GM19238 (cell line): ENCODE data around the gene ZDHHC13.

Source experiments
- DNase-seq: peaks from one replicate; pipeline ENCODE4 v3.0.0; 2011; ENCODE audit warnings: low spot score; ENCODE audit not compliant: insufficient read length

The ZDHHC13 gene

DNA sequence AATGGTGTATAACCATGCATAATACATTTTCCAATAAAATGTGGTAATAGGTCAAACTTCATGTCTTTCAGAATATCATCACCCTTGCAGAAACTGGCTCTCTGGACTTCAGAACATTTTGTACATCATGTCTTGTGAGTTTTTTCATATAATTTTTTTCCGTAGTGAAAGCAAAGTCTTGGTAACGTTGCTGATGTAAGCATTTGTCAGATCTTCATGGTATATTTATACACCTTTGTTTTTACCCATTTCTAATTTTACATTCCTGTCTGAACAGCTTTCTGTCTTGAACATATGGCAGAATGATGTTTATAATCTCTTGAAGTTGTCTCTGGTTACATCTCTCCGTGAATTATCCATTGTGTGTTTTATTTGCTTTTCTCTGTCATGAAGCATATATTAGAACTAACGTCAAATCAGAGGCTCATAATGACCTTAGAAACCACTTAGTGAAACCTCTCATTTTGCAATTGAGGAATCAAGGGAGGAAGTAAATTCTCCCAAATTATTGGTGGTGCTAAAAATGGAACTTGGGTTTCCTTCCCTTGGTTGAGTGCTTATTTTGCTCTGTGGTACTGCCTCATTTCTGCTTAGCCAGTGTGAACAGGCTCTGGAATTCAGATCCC, 47.4 kb downstream of the ZDHHC13 start:
- no peak for DNase-seq

DNA sequence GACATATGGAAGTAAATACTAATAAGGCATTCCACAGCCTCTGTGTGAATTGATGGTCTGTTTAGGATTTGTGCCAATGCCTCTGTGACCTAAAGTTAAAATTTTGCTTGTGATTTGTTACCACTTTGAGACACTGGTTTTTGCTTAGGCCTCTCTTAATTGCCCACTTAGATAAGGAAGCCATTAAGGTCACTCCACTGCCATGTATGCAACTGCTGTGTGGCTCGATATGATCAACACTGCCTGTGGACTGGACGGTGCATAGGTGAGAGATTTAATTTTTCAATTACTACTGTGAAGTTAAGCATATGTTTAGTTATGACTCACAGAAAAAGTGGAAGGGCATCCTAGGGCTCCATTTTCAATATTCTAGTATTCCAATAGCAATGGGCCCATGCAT, 47.9 kb downstream of the ZDHHC13 start:
- DNase-seq: no peak

DNA sequence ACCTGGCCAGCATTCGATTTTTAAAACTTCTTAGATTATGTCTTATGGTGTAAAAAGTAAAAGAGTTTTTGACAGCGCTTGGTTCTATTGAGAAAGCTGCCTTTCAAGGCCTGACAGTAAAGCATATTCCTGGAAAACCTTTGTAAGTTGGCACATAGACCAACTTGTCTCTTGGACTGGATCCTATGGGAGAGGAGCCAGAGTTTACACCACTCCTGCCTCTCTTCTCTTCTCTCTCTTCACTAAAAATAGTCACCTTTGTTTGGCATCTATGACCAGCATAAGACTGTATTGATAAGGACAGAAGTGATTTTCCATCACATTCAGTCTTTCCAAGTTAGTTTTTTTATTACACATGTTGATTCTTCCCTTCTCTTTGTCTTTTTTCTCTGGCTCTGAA, 51.1 kb downstream of the ZDHHC13 start:
- no peak for DNase-seq

DNA sequence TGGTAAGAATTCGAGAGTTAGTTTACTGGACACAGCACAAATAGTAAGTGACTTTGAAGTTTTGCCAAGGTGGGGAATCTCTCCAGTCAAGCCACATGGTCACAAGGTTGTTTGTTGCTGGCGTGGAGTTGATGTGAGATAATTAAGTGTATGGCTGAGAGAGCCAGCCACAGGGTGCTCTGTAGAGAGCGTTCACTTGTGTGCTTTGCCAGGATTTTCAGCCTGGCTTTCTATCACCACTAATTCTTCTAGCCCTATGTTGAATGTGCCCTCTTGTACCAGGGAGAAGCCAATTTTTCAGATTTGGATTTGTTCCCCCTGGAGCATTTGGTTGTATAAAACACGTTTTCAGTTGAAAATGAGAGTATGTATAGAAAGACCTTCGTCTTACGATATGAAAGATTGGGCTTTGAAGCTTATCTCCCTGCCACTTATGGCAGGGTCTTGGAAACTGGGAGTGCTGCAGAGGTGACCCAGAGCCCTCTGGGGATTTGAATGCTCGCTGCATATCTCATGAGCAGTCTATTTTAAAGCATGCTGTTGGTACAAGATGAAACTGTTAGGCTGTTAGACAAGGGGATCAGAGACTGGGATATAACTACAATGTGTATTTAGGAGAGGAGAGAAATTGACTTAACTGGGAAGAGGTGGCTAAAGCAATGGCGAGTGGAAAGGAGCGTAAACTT, 56.2 kb downstream of the ZDHHC13 start:
- no peak for DNase-seq

GRCh38 chr11:19173964-19174638, 57.1 kb downstream of the ZDHHC13 start:
- no peak for DNase-seq

GRCh38 chr11:19176629-19177186, 59.7 kb downstream of the ZDHHC13 start:
- no peak for DNase-seq

- DNase-seq: no peak
These were observed 64.7 kb downstream of the ZDHHC13 start for GRCh38 chr11:19181531-19182261.

DNA sequence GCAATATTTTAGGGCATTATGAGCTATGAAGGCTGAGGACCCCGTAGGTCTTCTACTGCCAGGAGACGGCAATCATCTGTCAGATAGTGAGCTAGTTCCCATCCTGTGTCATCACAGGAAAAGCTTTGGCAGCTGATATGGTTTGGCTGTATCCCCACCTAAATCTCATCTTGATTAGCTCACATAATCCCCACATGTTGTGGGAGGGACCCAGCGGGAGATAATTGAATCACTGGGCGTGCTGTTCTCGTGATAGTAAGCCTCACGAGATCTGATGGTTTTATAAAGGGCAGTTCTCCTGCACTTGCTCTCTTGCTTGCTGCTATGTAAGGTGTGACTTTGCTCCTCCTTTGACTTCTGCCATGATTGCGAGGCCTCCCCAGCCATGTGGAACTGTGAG, 66.7 kb downstream of the ZDHHC13 start:
- DNase-seq: no peak

DNA sequence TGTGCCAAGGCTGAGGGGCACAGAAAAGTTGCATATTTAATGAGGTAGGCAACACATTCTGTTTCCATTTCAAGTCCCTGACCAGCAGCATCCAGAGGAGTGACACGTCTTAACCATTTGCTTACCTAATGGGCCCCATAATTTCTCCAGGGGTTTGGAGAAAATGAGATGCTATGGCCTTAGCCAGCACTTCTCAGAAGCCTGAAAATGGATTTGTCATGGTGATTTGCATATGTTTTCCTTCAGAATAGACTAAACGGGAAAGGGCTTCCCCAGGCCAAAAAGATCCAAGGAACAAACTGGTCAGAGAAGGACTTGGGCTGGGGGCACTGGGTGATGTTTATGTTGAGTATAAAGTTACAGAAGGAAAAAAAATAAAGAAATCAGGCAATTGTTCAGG, 68.1 kb downstream of the ZDHHC13 start:
- no peak for DNase-seq

- DNase-seq: no peak
These were observed 68.6 kb downstream of the ZDHHC13 start for GRCh38 chr11:19185516-19186052.

- DNase-seq: no peak
These were observed 70.3 kb downstream of the ZDHHC13 start for GRCh38 chr11:19187114-19187832.

DNA sequence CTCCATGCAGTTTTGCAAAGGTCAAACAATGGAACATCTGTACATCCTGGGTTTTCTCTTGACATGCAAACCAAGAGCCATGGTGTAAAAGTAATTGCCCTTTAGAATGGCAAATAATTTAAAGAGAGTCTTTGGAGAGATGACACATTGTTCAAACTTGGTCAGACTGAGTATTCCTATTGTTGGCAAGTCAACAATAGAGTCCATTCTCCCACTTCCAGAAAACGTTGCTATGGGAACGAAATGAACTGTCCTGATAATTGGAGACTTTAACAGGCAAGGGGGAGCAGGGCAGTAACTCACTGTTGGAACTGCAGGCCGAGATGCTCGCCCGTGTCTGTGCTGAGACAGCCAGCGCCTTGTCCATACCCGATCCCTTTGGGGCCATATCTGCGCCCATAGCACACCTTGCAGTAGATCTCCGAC, 70.9 kb downstream of the ZDHHC13 start:
- no peak for DNase-seq

GRCh38 chr11:19191530-19192169, 74.7 kb downstream of the ZDHHC13 start:
- no peak for DNase-seq

DNA sequence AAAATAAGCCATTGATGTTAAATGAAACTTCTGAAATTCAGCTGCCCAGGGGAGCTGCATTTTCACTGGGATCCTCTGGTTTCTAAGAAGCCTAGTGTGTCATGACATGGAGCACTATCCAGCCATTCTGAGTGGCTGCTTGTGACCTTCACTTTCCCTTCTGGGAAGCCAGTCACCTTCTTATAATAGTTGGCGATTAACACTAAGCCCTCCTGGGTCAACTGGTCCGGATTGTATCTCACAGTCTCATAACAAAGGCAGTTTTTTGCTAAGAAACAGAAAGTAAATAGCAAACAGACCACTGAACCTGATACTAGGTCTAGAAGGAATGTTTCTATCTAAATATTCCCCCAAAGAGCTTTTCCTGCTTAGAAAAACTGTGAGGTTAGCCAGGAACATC, 76.9 kb downstream of the ZDHHC13 start:
- DNase-seq: no peak

DNA sequence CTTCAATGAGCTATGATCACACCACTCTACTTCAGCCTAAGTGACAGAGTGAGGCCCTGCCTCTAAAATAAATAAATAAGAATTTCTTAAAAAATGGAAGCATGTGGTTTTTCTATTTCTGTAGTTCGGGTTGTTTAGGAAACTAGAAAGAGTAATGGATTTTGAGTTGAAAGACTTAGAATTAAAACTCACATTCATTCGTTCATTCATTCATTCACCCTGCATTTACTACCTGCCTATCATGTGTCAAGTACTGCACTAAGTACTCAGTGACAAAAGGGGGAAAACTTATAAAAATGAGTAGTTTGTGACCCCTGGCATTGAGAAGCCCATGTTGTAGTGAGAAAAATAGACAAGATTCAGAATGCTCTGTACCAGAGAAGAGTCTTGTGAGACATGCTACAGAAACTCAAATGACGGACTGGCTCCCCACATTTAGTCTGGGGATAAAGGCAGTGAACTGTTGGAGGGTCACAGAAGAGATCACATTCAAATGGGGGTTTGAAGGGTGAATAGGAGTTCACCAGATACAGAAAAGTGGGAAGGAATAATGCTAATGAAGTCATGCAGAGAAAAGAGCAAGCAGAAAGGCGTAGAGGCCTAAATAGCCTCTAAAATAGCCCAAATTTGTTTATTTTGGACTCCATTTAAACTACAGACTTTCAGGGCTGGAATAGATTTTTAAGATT, 77.8 kb downstream of the ZDHHC13 start:
- no peak for DNase-seq

DNA sequence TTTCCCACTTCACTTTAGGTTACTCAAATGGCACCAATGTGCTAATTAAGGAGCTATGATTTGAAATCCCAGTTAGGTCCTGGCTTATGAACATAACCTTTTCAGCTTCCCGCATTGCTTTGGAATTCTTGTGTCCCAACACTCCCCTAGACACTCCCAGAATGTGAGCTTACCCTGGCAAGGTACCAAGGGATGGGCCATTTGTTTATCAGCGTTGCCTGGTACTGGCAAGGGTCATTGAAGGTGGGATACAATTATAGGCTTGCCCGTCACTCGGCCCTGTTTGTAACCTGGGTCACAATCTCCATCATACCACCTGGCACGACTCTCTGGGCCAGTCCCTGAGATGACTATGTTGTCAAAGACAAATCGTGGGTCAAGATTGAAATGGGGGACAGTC, 79.5 kb downstream of the ZDHHC13 start:
- DNase-seq: no peak

DNA sequence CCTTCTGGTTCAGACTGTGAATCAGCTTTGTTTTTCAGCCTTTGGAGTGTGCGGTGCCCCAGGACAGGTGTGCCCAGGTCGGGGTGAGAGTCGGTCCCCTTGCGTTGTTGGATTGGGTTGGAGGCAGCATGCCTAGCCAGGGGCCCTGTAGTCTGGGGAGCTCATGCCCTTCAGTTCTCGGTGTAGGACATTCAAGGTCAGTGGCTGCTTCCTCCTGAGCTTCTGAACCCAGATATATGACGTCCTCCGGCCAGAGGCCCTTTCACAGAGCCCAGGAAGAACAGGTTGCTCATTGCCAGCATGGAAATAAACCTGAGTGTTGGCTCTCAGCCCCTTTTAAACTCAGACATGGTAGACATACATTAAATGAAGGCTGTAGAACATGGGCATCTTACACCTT, 82.1 kb downstream of the ZDHHC13 start:
- no peak for DNase-seq

GRCh38 chr11:19199771-19200170, 82.8 kb downstream of the ZDHHC13 start:
- DNase-seq: no peak

DNA sequence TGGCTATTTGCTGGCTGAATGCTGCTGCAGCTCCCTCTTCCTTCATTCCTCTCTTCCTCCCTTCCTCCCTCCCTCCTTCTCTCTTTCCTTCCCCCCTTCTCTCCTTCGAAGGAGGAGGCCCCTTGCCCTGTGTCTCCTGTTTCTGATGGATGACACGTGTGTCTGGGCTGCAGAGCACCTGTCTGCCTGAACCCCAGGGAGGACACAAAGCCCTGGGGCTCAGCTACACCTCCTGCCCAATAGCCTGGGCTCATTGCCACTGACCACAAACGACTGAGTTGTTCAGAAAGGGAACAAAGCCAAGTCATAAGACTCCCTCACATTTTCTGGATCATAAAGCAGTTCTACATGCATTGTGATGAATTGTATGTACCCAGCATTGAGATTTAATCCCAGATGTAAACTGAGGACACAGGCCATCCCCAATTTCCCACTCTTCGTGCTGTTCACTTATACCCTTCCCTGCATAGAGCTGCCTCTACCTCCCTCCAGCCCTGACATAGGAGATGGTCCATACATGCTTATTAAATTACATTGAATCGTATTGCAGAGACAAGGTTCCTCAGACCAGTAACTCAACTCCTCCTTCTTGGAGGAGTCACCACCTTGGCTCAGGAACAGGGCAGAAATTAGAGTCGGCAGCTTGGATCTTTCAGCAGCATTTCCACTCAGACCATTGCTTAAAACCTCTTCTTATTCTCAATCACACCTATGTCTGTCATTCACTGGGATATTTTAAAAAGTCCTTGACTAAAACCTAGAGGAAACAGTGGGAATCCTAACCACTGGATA, 83.6 kb downstream of the ZDHHC13 start:
- no peak for DNase-seq
